T follicular helper cell (primary cell): ENCODE results near the gene CSF3R.
"Not testable (repeated sequence)": the region's sequence is repeated elsewhere in the genome, so short reads cannot be mapped to it uniquely, and the experiment has no call there.

Source experiments
- DNase-seq: peaks from one replicate; pipeline ENCODE4 v3.0.0-alpha.2; 2020; ENCODE audit warnings: low read depth

CSF3R gene

DNA sequence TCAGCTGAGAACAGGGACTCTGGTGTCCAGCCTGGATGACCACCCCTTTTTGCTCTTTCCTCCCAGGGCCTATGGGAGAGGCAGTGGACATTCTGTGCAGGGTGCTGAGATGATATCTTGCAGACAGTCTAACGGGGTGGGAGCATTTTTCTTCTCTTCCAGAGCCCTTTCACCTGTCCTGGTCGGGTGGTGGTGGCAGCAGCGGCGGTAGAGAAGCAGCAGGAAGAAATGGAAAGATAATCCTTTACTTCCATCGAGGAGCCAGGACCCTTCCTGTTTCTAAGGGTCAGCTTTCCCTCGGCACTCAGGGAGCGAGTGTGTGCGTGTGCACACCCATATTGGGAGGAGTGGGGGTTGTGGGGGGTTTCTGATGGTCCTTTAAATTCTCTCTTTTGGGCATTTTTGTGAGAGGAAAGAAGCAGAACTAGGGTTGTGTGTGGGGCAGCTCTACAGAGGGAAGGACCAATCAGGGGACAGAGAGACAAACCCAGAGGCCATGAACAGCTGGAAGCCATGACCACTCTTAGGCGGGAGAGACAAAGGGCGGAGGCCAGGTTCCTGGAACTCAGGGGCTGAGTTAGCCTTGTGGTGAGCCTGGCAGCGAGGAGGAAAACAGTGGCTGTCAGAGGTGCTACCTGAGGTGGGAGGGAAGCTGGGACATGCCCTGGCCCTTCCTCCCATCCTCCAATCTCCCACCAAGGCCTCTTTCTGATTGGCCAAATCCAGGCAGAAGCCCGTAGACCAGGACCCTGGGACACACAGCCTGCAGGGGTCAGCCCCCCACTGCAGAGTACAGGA, 31.2 kb upstream of the CSF3R start:
- no peak for DNase-seq

DNA sequence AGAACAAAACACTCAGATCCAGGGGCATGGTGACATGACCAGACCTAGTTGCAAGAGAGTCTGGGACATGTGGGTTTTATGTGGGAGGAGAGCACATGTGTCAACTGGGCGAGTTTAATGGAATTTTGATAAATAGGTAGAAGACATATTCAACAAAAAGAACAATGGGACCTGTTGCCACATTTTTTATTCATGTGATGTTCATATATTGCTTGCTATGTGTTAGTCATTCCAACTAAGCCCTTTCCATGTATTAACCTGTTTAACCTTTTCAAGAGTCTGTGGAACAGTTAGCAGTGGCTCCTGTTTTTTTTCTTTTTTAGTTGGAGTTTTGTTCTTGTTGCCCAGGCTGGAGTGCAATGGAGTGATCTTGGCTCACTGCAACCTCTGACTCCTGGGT, 30.1 kb upstream of the CSF3R start:
- no peak for DNase-seq

DNA sequence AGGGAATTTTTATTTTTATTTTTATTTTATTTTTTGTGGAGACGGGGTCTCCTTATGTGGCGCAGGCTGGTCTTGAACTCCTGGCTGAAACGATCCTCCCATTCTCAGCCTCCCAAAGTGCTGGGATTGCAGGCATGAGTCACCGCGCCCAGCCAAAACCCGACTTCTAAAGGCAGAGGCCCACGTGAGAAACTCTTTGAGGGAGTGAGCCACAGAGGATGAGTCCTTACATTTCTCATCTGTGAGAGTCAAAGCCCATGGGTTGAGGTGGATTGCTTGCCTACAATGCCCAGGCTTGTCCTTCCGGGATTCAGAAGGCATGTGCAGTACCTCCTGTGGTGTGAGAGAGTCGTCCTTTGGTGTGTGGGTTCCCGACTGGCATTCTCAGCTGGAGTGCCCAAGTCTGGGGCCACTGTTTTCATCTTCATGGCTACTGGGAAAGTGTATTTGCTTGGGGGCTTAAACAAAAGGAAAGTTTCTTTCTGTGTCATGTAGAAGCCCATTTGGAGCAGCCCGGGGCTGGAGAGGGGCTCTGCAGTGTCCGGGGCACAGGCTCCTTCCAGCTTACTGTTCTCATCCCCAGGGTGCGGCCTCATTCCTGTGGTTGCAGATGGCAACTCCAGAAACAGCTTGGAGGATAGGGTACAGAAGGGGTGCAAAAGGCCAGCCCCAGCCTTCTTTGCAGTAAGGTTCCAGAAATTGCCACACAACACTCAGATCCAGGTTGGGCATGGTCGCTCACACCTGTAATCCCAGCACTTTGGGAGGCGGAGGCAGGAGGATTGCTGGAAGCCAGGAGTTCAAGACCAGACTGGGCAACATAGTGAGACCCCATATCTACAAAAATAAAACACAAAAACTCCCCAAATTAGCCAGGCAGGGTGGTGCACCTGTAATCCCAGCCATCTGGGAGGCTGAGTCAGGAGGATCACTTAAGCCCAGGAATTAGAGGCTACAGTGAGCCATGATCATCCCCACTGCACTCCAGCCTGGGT, 29.4 kb upstream of the CSF3R start:
- no peak for DNase-seq

DNA sequence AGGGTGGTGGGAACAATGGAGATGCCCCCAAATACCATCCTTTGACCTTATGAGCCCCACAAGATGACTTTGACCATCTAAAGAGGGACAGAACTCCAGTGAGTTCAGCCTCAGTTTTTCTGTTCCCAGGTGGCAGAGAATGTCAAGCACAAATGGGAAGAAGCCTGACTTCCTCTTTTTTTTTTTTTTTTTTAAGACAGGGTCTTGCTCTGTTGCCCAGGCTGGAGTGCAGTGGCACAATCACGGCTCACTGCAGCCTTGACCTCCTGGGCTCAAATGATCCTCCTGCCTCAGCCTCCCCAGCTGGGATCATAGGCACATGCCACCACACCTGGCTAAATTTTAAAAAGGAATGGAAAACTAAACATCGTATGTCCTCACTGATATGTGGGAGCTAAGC, 28.5 kb upstream of the CSF3R start:
- not testable (repeated sequence) for DNase-seq

DNA sequence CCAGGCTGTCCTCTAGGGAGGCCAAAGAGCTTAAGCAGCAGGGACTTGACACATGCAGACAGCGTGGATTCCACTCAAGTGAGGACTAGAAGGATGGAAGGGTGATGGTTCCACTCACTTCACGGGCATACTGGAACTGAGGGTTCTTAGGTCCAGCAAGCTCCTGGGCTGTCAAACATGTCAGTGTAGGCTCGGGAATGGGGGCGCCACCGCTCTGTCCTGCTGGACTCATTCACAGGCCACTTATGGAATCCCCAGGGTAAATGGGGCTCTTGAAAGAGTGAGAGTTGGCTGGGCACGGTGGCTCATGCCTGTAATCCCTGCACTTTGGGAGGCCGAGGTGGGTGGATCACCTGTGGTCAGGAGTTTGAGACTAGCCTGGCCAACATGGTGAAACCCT, 27.7 kb upstream of the CSF3R start:
- DNase-seq: no peak

DNA sequence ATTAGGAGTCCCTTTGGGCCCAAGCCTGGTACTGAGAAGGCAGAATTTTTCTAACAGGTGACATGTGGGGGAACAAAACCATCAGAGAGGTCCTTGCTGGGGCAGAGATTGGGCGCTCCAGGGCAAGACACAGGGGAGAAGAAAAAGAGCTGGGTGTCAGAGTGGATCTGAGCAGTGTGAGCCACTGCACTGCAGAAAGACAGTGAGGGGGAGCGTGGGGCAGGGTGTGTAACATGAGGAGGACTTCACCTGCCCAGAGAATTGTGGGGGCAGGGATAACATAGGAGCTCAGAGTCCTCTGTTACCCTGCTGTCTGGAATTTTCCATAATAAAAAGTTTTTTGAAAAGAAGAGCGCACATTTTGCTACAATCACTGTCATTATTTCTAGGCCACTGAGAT, 25.5 kb upstream of the CSF3R start:
- DNase-seq: no peak

DNA sequence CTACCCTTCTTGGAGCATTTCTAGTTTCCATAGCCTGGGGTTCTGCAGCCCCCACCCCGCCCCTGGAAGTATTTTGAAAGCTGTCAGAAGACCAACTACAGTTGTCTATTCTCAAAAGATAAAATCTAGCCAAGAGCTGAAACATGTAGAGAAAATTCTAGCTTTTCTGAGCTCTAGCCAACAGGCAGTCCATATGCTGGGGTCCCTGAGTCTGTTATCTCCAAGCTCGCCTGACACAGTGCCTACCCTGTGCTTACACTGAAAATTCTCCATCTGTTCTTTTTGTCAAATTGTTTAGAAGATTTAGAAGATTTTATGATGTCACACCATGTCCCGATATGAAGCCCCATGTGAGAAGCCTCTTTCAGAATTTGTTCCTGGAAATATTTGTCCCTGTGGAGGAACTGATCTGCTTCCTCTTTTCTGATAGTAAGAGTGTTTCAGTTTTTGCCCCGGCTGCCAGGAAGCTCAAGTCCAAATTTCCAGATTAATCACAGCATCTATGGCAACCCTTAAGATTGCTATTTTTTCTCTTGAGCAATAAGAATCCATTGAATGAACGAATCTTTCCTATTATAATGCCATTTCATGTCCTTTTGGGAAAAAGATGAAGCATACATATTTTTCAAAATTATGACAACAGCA, 23.7 kb upstream of the CSF3R start:
- DNase-seq: no peak

DNA sequence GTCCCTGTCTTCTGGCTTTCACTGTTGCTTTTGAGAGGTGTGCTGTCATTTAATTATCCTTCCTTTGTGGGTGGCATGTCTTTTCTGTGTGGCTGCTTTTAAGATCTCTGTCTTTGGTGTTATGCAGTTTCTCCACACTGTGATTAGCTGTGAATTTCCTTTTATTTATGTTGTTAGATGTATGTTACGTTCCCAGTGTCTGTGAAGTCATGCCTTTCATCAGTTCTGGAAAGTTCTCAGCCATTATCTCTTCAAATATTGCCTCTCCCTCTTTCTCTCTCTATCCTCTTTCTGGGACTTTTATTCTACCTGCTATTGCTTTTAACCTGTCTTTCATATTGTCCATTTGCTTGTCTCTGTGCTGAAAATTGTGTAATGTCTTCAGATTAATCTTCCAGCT, 21.0 kb upstream of the CSF3R start:
- DNase-seq: no peak

DNA sequence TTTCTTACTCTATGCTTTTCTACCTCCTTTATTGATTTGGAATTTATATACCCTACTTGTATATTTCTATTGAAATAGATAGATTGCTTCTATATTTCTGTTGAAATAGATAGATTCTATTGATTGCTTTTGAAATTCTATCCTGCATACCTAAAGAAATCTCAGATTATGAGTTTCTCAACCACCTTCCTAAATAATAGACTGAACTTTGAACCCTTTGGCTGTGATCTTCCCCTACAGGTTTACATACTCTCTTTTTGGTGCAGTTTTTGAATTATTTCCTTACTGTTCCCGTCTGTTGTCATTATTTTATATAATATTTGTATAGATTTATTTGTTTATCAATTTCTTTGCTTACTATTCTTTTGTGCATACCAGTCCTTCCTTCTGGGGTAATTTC, 20.4 kb upstream of the CSF3R start:
- no peak for DNase-seq

DNA sequence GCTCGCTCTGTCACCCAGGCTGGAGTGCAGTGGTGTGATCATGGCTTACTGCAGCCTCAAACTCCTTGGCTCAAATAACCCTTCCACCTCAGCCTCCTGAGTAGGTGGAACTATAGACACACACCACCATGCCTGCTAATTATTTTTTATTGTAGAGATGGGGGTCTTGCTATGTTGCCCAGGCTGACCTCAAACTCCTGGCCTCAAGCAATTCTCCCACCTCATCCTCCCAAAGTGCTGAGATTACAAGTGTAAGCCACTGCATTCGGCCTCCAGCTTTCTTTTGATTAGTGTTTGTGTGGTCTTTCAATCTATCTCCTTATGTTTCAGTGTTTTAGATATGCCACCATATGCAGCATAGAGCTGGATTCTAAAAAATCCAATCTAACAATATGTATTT, 19.9 kb upstream of the CSF3R start:
- DNase-seq: no peak

DNA sequence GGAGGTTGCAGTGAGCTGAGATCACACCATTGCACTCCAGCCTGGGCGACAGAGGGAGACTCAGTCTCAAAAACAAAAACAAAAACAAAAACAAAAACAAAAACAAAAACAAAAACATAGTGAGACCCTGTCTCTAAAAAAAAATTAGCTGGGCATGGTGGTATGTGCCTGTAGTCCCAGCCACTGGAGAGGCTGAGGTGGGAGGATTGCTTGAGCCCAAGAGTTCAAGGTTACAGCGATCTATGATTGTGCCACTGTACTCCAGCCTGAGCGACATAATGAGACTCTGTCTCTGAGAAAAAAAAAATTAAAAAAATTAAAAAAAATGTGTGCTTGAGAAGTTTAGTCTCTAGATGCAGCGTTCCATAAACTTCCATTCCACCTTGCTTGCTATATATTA, 19.2 kb upstream of the CSF3R start:
- DNase-seq: not testable (repeated sequence)

DNA sequence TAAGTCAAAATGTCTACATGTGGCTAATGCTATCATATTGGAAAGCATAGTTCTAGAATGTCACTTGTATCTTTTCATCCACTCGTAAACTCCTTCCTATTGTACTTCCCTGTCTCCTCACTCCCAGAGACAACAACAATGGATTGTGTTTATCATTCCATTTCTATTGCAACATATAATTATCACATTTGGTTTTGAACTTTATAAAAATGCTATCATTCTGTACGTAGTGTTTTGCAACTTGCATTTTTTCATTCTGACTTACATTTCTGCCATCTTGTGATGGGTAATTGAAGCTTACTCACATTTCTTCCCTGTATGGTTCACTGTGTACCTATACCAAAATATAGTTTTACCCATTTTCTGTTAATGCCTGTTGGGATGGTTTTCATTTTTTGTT, 14.5 kb upstream of the CSF3R start:
- no peak for DNase-seq

DNA sequence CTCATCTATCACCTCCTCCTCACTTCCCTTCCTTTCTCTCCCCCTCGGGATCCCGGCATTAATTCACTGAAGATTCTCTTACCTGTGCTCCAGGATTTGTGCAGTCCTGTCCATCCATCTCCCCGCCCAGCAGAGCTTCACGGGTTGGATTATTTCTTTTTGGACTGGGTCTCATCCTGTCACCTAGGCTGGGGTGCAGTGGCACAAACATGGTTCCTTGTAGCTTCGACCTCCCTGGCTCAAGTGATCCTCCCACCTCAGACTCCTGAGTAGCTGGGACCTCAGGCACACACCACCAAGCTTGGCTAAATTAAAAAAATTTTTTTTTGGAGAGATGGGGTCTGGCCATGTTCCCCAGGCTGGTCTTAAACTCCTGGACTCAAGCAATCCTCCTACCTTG, 12.3 kb upstream of the CSF3R start:
- no peak for DNase-seq

DNA sequence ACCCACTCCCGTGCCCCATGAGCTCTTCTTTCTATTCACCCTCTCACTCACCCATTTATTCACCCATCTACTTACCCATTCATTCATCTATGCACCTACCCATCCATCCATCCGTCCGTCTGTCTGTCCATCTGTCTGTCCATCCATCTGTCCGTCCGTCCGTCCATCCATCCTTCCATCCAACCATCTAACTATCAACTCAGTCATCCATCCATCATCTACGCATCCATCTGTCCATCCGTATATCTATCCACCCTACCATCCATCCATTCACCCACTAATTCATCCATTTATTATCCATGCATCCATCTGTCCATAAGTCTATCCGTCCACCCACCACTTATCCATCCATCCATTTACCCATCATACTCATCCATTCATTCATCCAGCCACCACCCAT, 10.8 kb upstream of the CSF3R start:
- no peak for DNase-seq

DNA sequence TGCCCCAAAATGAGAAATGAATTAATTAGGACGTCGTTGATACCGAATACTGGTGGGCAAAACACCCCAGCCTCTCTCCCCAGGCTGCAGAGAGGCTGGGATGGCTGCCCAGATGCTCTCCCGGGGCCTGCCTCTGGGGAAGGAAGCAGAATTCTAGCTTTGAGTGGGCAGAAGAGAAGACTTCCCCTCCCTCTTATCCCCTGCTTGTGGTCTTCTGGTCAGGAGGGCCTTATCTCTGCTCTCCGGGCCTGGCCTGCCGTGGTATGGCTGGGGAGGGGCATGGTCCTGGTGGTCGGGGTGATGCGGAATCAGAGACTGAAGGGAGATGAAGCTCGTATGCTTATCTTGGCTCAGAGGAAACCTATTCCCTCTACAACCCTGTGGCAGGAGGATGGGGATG, 9.8 kb upstream of the CSF3R start:
- DNase-seq: no peak

DNA sequence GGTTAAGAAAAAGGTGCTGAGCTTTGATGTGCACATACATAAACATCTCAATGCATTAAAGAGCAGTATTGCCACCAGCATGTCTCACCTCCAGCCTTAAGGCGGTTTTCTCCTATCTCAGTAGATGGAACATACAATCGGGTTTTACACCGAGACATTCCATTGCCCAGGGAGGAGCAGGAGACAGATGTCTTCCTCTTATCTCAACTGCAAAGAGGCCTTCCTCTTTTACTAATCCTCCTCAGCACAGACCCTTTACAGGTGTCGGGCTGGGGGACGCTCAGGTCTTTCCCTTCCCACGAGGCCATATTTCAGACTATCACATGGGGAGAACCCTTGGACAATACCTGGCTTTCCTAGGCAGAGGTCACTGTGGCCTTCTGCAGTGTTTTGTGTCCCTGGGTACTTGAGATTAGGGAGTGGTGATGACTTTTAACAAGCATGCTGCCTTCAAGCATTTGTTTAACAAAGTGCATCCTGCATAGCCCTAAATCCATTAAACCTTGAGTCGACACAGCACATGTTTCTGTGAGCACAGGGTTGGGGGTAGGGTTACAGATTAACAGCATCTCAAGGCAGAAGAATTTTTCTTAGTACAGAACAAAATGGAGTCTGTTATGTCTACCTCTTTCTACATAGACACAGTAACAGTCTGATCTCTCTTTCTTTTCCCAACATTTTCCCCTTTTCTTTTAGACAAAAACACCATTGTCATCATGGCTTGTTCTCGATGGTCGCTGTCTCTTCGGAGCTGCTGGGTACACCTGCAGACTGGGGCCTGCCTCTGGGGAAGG, 6.7 kb upstream of the CSF3R start:
- DNase-seq: not testable (repeated sequence)

DNA sequence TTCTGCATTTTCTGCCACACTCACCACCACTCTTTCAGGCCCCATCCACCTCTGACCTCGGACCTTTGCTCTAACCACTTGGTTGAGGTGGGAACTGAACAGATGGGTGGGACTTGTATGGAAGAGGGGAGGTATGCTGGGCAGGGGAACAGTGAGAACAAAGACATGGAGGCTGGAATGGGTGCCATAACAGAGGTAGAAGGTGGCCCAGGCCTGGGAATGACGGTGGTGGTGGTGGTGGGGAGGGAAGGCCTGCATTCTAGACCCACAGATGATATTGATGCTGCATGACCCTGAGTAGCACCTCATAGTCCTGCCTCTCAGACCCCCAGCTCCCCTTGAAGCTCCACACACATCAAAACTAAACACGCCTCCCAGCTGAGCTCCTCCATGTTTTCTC, 5.2 kb upstream of the CSF3R start:
- no peak for DNase-seq

DNA sequence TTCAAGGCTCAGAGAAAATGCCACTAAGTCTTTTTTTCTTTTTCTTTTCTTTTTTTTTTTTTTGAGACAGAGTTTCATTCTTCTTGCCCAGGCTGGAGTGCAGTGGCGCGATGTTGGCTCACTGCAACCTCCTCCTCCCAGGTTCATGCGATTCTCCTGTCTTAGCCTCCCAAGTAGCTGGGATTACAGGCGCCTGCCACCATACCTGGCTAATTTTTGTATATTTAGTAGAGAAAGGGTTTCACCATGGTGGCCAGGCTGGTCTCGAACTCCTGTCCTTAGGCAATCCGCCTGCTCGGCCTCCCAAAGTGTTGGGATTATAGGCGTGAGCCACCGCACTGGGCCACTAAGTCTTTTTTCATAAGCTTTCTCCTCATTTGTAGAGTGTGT, 4.6 kb upstream of the CSF3R start:
- DNase-seq: not testable (repeated sequence)

DNA sequence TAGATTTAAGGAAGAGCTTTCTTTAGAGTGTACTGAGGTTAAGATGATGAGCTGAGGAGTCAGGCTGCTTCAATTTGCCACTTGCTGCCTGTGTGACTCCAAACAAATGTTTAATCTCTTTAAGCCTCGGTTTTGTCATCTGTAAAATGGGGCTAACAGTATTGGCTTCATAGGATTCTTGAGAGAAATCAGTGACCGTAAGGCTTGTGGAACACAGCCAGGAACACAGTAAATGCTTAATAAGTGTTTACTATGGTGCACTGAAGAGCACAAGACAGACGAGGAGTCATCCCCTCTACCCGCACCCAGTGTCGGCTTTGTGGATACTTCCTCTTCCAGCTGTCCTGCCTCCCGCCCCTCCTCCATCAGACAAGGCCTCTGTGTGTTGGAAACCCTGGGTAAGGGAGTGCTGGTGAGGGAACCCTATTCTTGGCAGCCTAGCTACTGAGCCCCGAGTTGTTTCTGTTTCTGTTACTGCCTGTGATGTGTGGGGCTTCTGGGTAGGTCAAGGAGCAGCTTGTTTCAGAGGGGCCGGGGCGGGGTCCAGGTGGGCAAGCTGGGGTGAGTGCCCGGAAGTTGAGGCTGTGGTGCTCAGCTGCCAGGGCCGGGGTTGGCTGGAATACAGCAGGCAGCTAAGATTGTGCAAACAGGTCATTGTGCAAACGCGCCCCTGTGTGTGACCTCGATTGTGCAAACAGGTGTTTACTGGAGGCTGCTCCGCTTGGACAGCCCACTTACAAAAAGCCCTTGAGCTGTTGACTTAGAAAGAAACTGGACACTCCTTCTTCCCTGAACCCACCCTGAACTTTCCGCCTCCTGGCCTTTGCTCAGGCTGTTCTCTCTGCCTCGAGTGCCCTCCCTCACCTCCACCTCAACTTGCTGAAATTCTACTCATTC, 4.0 kb upstream of the CSF3R start:
- no peak for DNase-seq

DNA sequence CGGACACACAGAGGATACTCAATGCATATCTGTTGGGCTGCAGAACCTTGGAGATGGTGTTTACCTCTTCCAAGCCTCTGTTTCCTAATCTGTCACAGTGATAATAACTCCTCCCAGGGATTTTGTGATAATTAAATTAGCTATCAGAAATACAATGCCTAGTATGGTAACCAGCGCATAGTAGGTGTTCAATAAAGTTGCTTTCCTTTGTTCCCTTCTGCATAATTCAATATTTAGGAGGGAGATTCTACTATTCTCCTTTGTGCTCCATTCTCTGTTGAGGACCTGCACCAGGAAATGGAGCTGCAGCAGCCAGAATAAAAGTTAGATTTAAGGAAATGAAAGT, 3.4 kb upstream of the CSF3R start:
- DNase-seq: no peak

DNA sequence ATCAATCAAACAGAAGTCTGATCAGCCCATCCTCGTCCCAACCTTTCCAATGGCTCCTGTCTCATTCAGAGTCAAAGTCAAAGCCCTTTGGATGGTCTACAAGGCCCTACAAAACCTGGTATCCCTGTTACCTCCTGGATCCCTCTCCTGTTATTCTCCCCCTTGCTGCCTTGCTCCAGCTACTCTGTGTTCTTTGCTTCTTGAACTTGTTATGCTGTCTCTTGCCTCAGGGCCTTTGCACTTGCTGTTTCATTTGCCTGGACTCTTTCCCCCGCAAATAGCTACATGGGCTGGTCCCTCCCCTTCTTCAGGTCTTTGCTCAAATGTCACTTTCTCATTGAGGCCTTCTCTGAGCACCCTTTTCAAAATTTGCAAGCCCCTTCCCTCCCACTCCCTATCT, 1.4 kb upstream of the CSF3R start:
- DNase-seq: no peak
